Loucy (cell line): ENCODE data around the gene PDGFC.

Experiments
- EZH2phosphoT487 ChIP-seq: fragments of 200-600 bp; IDR thresholded peaks from 2 replicates; pipeline ENCODE4 v1.6.1; 2018; ENCODE audit warnings: antibody characterized with exemption, mild to moderate bottlenecking, moderate library complexity, borderline replicate concordance
- TF ChIP-seq, protein P1 (sequence below): fragments of 200-600 bp; sonication (generic); conservative IDR thresholded peaks from 2 replicates; pipeline ENCODE4 v1.5.1; 2014; ENCODE audit warnings: mild to moderate bottlenecking, antibody characterized with exemption, low read length

DNA sequence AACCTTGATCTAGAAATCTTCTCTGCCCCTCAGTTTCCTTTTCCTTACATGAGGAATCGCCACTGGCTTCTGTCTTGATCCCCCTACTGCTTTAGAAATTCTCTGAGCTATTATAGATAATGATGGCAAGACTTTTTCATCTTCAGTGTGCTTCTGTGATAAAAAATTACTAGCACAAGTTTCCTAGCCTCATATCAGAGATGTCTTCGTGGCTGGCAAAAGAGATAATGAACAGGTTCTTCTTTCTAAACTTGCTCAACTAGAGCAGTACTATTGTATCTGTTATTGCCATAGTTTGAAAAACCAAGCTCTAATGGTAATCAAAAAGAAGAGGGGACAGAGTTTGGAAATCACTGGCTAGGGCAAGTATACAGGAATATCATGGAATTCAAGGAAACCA lies 4.1 kb upstream of the PDGFC start:
- TF ChIP-seq, protein P1, sequence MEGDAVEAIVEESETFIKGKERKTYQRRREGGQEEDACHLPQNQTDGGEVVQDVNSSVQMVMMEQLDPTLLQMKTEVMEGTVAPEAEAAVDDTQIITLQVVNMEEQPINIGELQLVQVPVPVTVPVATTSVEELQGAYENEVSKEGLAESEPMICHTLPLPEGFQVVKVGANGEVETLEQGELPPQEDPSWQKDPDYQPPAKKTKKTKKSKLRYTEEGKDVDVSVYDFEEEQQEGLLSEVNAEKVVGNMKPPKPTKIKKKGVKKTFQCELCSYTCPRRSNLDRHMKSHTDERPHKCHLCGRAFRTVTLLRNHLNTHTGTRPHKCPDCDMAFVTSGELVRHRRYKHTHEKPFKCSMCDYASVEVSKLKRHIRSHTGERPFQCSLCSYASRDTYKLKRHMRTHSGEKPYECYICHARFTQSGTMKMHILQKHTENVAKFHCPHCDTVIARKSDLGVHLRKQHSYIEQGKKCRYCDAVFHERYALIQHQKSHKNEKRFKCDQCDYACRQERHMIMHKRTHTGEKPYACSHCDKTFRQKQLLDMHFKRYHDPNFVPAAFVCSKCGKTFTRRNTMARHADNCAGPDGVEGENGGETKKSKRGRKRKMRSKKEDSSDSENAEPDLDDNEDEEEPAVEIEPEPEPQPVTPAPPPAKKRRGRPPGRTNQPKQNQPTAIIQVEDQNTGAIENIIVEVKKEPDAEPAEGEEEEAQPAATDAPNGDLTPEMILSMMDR = no peak
- TF ChIP-seq EZH2phosphoT487 = no peak
